HFFc6 (cell line): Measurements from ENCODE around the gene RBFOX2. TPM values are rescaled to one million over a fixed set of nuclear protein-coding genes. Genes with fewer than 3 reads are reported as not detected.

Experiments used
- DNase-seq: peaks from one replicate; pipeline ENCODE4 v3.0.0-alpha.2; 2018
- H3K27ac Mint-ChIP-seq: 2 replicates; pipeline ENCODE4 v1.8.0; 2020; ENCODE audit warnings: mild to moderate bottlenecking, mixed read lengths
- H3K27me3 Mint-ChIP-seq: 2 replicates; pipeline ENCODE4 v1.8.0; 2021; ENCODE audit warnings: mild to moderate bottlenecking, moderate library complexity, mixed read lengths; ENCODE audit not compliant: insufficient read depth
- H3K36me3 Mint-ChIP-seq: 2 replicates; pipeline ENCODE4 v1.8.0; 2021; ENCODE audit warnings: low read depth, mixed read lengths
- H3K4me1 Mint-ChIP-seq: 2 replicates; pipeline ENCODE4 v1.8.0; 2020; ENCODE audit warnings: low read depth, mixed read lengths
- H3K4me3 Mint-ChIP-seq: 2 replicates; pipeline ENCODE4 v1.8.0; 2020; ENCODE audit warnings: mild to moderate bottlenecking, moderate library complexity, mixed read lengths
- H3K9me3 Mint-ChIP-seq: 2 replicates; pipeline ENCODE4 v1.8.0; 2020; ENCODE audit warnings: mild to moderate bottlenecking, mixed read lengths
- total RNA-seq, 6 experiments: library from RNA; stranded (reverse); fragmentation: NEBNext Ultra II Directional; extraction: Animal tissue kit (Norgen Biotek cat#: 25700); gene quantifications; 2 replicates in 1 of 6; 3 replicates in 5 of 6; pipeline ENCODE4 v1.2.3, GENCODE V29; 2021
- TF ChIP-seq, protein P1 (sequence below): fragments of 200-600 bp; sonication (generic); IDR thresholded peaks from 2 replicates; pipeline ENCODE4 v1.5.0; 2021; ENCODE audit warnings: antibody characterized with exemption, mild to moderate bottlenecking

Gene RBFOX2
- total RNA-seq, 6 experiments from 2014 or later, result 139 to 165 (median 155) TPM

GRCh38 chr22:35754761-35755160, 273.9 kb downstream of the RBFOX2 start:
- Mint-ChIP-seq H3K4me3 (no peak overlapping the region), H3K36me3 (peaks cover 40% of the 10 kb centered on the region), H3K4me1 (peaks cover 30% of the 10 kb centered on the region), H3K27me3 (no peaks in the 10 kb centered on the region; the same call in 1 of the 2 replicates), H3K9me3 (no peaks in the 10 kb centered on the region), H3K27ac (no peak overlapping the region)
- TF ChIP-seq, protein P1, sequence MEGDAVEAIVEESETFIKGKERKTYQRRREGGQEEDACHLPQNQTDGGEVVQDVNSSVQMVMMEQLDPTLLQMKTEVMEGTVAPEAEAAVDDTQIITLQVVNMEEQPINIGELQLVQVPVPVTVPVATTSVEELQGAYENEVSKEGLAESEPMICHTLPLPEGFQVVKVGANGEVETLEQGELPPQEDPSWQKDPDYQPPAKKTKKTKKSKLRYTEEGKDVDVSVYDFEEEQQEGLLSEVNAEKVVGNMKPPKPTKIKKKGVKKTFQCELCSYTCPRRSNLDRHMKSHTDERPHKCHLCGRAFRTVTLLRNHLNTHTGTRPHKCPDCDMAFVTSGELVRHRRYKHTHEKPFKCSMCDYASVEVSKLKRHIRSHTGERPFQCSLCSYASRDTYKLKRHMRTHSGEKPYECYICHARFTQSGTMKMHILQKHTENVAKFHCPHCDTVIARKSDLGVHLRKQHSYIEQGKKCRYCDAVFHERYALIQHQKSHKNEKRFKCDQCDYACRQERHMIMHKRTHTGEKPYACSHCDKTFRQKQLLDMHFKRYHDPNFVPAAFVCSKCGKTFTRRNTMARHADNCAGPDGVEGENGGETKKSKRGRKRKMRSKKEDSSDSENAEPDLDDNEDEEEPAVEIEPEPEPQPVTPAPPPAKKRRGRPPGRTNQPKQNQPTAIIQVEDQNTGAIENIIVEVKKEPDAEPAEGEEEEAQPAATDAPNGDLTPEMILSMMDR, result no peak
- no peak for DNase-seq

- Mint-ChIP-seq H3K36me3 (peaks cover 25% of the 10 kb centered on the region), H3K27me3 (no peaks in the 10 kb centered on the region), H3K27ac (peak overlapping the region; percentile 66), H3K9me3 (no peaks in the 10 kb centered on the region), H3K4me3 (peak overlapping the region; percentile 39), H3K4me1 (peaks cover 50% of the 10 kb centered on the region)
- no peak for DNase-seq
- TF ChIP-seq, protein P1, result no peak
Measured at GRCh38 chr22:35752863-35753189, 275.8 kb downstream of the RBFOX2 start.

- peak overlapping the region; percentile 66 for H3K27ac Mint-ChIP-seq
- no peak for DNase-seq
- TF ChIP-seq, protein P1, result no peak
- H3K4me1 Mint-ChIP-seq, result peaks cover 55% of the 10 kb centered on the region
- H3K4me3 Mint-ChIP-seq, result peak overlapping the region; percentile 39
- H3K9me3 Mint-ChIP-seq, result no peaks in the 10 kb centered on the region
- H3K27me3 Mint-ChIP-seq, result no peaks in the 10 kb centered on the region
- peaks cover 25% of the 10 kb centered on the region for H3K36me3 Mint-ChIP-seq
Measured at GRCh38 chr22:35752006-35752862, 276.4 kb downstream of the RBFOX2 start.

GRCh38 chr22:35749808-35750207, 278.8 kb downstream of the RBFOX2 start:
- TF ChIP-seq, protein P1, result no peak
- peak overlapping the region; percentile 72; the same call in 1 of the 2 replicates for H3K27ac Mint-ChIP-seq
- DNase-seq, result no peak
- H3K9me3 Mint-ChIP-seq, result no peaks in the 10 kb centered on the region
- H3K4me1 Mint-ChIP-seq, result peaks cover 80% of the 10 kb centered on the region
- H3K36me3 Mint-ChIP-seq, result peaks cover 40% of the 10 kb centered on the region
- no peak overlapping the region for H3K4me3 Mint-ChIP-seq
- peaks cover 3% of the 10 kb centered on the region; the same call in 1 of the 2 replicates for H3K27me3 Mint-ChIP-seq

GRCh38 chr22:35746946-35747703, 281.5 kb downstream of the RBFOX2 start:
- H3K36me3 Mint-ChIP-seq, result peaks cover 38% of the 10 kb centered on the region
- TF ChIP-seq, protein P1, result no peak
- no peaks in the 10 kb centered on the region for H3K9me3 Mint-ChIP-seq
- H3K27me3 Mint-ChIP-seq, result peaks cover 10% of the 10 kb centered on the region
- H3K4me1 Mint-ChIP-seq, result peaks cover 93% of the 10 kb centered on the region
- peak; percentile 28 for DNase-seq
- peak overlapping the region; percentile 72 for H3K27ac Mint-ChIP-seq
- H3K4me3 Mint-ChIP-seq, result no peak overlapping the region; the same call in 1 of the 2 replicates
